Stimulated activated CD8-positive, alpha-beta memory T cell treated with anti-CD3 and anti-CD28 coated beads, Interleukin-4, amount 100 ng/mL, for 48 hours (primary cell): Measurements from ENCODE around the gene MAN2B1.
"Not testable (repeated sequence)": the region's sequence is repeated elsewhere in the genome, so short reads cannot be mapped to it uniquely, and the experiment has no call there.

Source experiments
- DNase-seq: peaks from one replicate; pipeline ENCODE4 v3.0.0-alpha.2; 2020

The MAN2B1 gene

GRCh38 chr19:12687496-12688196 lies 21.1 kb upstream of the MAN2B1 start, which contains the start of gene GNG14:
GNG14 (plus strand) TSS chr19:12687998; CDS start chr19:12688049, 51 bp downstream.
- no peak for DNase-seq

- no peak for DNase-seq
Observed at GRCh38 chr19:12685831-12686230, 19.3 kb upstream of the MAN2B1 start.

DNA sequence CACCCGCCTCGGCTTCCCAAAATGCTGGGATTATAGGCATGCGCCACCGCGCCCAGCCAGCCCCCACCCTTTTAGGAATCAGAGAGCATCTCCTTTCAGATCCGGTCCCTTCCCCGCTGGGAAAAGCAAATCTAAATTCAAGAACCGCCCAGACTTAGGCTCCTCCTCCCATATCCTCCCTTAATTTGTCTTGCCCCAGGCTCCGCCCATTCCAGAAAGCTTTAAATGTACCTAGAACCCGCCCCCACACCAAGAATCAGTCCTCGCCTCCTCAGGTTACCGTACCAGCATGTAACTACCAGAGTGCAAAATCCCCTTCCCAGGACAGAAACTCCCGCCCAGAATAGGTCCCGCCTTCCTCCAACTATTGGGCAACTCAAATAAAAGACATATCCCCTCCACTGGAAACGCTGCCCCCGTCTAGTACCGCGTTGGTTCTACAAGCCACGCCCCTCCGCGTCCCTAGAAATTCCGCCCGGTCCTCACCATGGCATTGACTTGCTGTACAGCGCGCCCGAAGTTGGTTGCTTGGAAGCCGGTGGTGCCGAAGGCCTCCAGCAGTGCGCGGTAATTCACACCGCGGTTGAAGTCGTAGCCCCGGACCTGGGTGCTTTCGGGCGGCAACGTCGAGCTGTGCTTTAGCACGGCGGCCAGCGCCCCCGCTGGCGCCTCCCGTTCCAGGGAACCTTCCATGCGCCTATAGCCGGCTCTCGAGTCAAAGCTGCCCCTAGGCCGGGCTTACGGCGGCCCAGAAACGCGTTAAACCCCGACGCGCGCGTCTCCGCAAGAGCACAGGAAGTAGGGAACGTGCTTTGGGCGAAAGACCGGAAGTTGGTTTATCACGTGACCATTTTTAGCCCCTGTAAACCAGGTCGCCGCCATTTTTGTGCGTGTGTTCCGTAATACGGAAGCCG lies 14.8 kb upstream of the MAN2B1 start, which contains the start of gene DHPS:
Gene DHPS (minus strand): TSS at position 807 of the 914 bp plus-strand sequence. CDS start 114 bp downstream, at position 693.
- DNase-seq: peak; percentile 92

GRCh38 chr19:12680034-12680433 lies 13.5 kb upstream of the MAN2B1 start:
- DNase-seq: no peak

DNA sequence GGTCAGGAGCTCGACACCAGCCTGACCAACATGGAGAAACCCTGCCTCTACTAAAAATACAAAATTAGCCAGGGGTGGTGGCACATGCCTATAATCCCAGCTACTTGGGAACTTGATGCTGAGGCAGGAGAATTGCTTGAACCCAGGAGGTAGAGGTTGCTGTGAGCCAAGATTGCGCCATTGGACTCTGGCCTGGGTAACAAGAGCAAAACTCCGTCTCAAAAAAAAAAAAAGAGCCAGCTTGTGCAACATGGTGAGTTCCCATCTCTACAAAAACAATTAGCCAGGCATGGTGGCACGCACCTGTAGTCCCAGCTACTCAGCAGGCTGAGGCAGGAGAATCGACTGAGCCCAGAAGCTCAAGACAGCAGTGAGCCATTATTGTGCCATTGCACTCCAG lies 11.5 kb upstream of the MAN2B1 start:
- DNase-seq: not testable (repeated sequence)

DNA sequence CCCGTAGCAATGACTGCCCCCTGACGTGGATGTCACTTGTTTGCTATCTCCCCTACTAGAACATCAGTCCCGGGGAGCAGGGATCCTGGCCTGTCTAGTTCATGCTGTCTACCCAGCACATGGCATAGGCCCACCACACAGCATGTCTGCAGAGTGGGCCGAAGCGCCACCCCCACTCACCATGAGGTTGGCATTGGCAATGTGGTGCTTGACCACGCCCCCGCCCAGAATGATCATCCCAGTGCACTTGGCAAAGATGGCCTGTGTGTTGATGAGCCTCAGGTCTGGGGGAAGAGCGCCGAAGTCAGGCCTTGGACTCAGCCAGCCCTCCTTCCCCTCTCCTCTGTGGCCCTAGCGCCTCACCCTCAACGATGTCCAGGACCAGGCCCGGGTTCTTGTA lies 10.4 kb upstream of the MAN2B1 start:
- no peak for DNase-seq

GRCh38 chr19:12676384-12676792 lies 9.8 kb upstream of the MAN2B1 start:
- DNase-seq: peak; percentile 98

DNA sequence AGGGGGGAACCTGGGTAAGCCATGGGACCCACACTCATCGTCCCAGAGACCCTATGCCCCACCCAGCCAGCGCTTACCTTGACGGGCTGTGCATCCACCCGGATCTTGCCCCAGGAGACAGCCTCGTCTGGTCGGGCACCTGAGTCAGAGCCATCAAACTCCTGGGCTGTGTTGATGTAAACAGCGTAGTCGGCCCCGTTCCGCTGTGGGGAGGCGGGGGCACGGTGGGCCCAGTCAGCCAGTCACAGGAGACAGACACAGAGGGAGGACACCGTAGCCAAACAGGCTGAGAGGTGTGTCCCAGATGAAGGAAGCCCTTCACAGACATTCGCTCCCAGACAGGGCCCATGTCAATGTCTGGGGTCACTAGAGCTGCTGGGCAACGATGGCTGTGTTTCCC lies 9.4 kb upstream of the MAN2B1 start:
- no peak for DNase-seq

GRCh38 chr19:12675399-12675798 lies 8.9 kb upstream of the MAN2B1 start:
- no peak for DNase-seq

GRCh38 chr19:12672744-12673143 lies 6.2 kb upstream of the MAN2B1 start:
- no peak for DNase-seq

DNA sequence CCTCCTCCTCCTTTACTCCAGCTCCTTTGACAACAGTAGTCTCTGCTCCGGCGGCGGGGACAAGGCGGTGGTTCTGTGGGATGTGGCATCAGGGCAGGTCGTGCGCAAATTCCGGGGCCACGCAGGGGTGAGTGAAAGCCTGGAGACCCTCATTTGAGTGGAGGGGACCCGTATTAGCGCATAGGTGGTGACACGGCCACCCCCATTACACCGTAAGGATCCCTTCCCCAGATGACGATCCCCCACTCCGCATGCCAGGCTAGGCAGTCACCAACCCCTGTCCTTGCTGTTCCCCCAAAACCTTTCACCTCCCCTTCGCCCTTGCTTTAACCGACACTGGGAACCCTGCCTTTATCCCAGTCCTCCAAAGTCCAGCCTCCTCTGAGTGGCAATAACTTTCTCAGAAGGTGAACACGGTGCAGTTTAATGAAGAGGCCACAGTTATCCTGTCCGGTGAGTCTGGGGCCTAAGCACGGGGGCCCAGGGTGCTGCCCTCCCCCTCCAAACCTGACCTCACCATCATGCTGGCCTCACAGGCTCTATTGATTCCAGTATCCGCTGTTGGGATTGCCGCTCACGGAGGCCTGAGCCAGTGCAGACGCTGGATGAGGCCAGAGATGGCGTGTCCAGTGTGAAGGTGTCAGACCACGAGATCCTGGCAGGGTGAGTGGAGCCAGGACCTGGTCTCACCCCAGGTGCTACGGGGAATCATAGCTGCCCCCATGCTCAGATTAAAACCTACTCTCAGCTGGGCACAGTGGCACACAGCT lies 3.8 kb upstream of the MAN2B1 start:
- DNase-seq: no peak

GRCh38 chr19:12669270-12670158 lies 3.0 kb upstream of the MAN2B1 start:
- peak; percentile 85 for DNase-seq

DNA sequence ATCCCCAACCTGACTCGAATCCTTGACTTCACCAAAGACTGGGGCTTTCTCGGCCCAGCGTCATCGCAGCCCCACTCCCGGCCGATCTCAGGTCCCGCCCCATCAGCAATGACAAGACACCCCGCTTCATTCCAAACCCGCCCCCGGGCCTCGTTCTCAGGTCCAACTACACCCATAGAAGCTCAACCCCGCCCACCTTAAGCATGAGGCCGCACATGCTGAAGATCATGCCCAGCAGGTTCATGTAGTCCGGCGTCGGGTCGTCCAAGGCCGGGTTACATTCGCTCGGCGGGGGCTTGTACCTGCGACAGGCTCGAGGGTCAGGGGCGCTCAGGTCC lies 2.4 kb upstream of the MAN2B1 start:
- DNase-seq: peak; percentile 79

- DNase-seq: no peak
Observed at GRCh38 chr19:12668346-12668745, 1.8 kb upstream of the MAN2B1 start.

DNA sequence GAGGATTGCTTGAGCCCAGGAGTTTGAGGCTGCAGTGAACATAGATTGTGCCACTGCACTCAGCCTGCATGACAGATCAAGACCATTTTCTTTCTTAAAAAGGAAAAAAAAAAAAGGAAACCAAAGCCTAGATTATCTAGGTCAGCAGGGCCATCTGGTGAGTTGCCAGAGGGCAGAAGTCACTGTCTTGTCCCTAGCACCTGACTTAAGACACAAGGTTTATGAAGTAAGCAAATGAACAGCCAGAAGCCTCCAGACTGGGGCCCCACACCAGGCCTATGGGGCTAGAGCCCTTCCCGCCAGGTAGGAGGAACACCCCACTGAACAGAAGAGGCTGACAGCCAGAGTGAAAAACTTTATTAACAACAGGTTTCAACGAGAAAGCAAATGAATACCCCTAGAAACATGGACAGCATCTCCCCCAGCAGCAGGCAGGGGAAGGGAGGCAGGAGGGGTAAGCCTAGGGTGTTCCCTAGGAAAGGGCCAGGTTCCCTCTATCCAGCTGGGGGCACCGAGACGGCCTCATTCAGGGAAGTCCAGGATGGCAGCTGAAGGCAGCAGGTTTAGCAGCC lies 1.3 kb upstream of the MAN2B1 start:
- no peak for DNase-seq

GRCh38 chr19:12665671-12666264 lies 774 bp downstream of the MAN2B1 start:
- peak; percentile 54 for DNase-seq

DNA sequence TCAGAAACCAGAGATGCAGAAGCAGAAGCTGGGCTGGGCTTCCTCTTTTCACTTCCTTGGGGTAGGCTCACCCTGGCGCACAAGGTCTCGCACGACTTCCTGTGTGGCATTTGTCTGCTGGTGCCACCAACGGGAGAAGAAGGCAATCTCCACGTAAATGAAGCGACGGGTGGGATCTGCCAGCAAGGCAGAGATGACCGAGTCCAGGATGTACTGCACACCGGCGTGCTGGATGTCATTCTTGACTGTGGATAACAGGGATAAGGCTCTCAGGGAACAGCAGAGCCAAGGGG lies 1.3 kb downstream of the MAN2B1 start:
- DNase-seq: peak; percentile 68

DNA sequence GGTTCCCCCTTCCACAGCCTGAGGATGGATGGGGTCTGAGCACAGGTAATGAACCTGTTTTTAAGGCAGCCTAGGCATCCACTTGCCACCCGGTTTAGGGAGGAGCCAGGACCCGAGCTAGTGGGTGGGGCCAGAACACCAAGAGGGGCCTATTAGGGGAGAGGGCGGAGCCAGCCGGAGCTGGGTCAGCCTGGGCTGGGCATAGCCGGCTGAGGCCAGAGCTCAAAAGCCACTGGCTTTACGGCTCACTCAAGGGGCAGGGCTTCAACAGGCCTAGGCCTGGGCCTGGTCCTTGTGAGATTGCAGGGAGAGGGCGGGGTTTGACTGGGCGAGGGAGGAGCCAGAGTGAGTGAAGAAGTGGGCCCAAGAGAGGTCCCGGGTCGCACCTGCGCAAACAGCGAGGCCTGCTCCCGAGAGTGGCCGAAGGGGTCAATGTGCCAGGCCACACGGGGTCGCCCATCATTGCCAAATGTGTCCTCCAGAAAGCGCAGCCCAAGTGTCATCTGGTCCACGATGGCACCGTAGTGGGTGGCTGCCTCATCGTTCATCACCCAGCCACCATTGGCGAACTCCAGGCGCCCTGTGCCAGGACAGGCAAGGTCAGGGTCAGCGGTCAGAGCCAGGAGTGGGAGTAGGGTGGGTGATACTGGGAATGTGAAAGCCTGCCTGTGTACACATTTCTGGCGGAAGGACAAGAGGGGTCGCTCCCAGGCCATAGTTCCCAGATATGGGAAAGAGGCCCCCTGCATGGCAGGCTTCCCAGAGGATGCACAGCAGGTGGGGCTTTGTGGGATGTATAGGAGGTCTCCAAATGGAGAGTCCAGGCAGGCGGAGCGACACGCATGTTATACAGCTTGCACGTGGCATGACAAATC lies 1.9 kb downstream of the MAN2B1 start:
- DNase-seq: no peak

DNA sequence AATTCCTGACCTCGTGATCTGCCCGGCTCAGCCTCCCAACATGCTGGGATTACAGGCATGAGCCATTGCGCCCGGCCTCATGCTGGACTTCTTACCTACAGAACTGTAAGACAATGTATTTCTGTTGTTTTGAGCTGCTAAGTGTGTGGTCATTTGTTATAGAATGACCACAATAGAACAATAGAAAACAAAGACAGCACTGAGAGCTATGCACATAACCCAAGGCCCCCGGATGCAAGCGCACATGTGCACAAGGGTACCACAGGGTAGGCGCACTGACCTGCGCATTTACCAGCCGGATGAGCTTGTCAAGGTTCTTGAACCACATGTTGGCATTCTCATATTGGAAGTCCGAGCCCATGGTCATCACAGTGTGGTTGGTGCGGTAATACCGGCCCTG lies 5.6 kb downstream of the MAN2B1 start:
- DNase-seq: no peak

DNA sequence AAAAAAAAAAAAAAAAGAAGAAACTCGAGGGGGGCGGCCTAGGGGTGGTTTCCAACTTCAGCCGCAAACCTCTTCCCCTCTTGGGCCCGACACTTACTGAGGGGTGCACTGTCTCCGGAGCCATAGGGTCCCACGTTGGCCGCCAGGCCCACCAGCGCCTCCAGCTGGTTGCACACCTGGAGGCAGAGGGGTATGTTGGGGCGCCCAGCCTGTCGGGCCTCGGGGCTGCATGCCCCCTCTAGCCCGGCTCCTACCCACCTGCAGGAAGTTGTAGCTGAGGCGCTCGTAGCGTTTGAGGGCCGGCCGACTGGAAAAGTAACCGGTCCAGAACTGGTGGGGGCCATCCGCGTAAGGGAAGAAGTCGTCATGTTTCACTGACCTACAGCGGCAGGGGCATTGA lies 8.6 kb downstream of the MAN2B1 start:
- DNase-seq: no peak
